Activated CD4-positive, alpha-beta T cell treated with anti-CD3 and anti-CD28 coated beads for 48 hours (primary cell): ENCODE measurements around the gene KRT74.

Experiments used
- DNase-seq: peaks from one replicate; pipeline ENCODE4 v3.0.0-alpha.2; 2020

The KRT74 gene

DNA sequence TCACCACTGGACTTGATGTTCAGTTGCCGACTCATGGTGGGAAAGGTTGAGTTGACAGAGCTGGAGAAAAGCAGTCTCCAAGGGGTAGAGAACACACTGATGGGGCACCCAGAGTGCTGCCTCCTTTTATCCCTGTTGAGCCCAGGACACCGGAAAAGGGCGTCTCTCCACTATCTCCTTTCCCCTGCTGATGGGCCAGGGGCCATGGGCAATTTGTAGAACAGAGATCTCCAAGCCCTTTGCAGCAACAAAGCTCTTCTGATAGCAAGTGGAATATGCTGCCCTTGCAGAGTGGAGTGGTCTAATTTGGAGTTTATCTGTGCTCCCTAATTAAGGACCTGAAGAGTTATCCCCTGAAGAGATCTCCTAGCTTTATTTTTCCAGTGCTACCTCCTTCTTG is at the start of gene KRT74:
KRT74 (minus strand) TSS at position 101 of the 400 bp plus-strand sequence; CDS start at position 35, 66 bp downstream.
- DNase-seq, result no peak

DNA sequence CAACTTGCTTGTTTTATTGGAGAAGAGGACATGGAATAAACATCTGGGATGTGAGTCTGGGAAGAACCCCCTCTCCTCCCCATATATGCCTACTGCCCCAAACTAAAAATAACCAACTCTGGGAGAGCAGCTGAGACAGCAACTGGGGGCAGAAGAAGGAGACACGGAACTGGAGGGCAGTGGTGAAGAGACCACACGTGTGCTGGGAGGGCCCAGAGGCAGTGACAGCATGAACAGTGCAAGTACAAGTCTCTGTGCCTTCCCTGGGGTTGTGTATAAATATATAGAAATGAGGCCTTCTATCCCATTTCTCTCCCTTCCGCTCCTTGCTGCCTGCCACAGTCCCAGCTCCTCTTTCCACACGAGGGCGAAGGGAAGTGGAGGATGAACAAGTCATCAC is 48.7 kb upstream of the KRT74 start:
- no peak for DNase-seq

DNA sequence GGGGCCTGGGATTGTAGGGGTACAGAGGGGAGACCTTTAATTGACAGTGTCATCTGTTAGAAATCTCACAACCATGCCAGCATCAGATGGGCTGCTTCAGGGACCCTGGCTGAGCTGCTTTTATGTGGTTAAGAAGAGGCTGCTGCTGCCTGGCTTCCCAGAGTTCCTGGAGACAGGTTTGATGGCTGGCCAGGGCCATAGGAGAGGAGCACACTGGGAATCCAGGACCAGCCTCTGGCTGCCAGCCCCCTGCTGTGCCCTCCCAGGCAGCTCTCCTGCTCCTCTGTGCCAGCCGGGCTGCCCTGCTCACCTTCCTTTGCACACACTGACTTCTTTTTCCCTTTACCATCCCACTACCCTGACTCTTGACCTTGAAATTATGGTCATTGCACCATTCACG is 45.2 kb upstream of the KRT74 start:
- no peak for DNase-seq

DNA sequence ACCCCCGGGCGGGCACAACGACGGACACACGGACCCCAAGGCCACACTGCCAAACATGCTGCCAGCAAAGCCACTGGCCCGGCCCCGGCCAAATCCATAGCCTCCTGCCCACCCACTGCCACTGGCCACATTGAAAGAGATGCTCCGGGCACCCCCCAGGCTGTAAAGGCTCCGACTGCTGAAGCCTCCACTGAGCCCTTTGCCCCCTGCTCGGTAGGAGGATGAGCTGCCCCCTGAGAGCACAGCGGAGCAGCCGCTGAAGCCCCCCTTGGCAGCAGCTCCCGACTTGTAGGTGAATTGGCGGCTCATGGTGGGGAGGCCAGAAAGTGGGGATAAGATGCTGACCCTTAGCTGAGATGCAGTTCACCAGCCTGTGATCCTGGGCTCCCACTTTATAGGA is 44.6 kb upstream of the KRT74 start, which contains the start of gene KRT73:
KRT73 (minus strand) TSS at position 344 of the 400 bp plus-strand sequence; CDS start at position 309, 35 bp downstream.
- no peak for DNase-seq

DNA sequence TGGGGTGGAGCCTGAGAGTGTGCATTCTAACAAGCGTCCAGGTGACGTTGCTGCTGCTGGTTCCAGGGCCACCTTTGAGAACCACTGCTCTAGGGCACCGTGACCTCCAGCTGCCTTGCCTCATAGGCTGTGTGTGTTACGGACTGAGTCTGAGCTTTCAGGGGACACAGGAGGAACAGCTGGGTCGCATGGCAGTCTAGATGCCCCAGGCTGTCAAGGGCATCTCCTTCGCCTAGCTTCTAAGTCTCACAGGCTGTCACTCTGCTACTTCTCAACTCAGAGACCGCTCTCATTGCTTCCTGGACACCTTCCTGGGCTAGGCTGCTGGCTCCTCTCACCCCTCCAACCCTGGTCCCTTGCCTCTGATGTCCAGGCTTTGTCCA is 43.8 kb upstream of the KRT74 start:
- DNase-seq, result no peak

DNA sequence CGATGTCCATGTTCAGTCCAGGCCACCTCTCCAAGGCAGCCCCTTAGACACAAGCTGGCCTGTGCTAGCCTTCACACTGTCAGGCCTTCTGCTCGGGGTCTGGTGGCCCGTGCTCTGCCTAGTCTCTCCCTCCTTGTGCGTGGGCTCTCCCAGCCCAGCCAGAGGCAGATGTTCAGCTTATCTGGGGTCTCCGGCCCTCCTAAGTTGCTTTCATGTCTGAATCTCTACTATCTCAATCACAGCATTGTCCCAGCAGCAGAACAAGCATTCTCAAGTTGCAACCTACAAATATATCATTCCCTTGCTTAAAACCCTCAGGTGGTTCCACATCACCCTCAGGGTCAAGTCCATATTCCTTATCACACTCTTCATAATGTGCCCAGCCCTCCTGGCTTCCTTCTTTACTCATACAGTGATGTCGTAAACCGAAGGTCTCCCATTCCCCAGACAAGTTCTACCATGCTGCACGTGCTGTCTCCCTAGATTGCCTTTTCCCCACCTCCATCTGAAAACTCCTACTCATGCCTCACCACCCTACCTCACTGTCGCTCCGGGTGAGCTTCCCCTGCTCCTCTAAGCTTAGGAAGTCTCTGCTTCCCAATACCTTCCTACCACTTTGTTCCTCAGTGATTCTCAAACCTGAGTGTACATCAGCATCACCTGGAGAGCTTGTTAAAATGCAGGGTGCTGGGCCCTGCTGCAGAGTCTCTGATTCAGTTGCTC is 43.2 kb upstream of the KRT74 start:
- DNase-seq, result no peak

DNA sequence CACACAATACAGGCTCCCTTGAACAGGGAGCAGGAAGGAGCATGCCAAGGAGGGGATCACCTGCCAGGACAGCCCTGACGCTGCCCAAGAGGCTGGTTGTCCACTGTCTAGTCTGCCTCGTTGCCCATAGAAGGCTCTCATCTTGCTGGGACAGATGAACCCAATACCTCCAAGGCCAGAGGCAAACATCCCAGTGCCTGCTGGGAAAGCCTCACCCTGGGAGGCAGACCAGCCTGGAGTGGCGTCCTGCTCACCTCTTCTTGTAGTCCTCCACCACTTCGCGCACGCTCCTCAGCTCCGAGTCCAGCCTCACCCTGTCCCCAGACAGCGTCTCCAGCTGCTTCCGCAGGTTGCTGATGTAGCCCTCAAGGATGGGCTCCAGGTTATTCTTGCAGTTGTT is 42.3 kb upstream of the KRT74 start:
- no peak for DNase-seq

DNA sequence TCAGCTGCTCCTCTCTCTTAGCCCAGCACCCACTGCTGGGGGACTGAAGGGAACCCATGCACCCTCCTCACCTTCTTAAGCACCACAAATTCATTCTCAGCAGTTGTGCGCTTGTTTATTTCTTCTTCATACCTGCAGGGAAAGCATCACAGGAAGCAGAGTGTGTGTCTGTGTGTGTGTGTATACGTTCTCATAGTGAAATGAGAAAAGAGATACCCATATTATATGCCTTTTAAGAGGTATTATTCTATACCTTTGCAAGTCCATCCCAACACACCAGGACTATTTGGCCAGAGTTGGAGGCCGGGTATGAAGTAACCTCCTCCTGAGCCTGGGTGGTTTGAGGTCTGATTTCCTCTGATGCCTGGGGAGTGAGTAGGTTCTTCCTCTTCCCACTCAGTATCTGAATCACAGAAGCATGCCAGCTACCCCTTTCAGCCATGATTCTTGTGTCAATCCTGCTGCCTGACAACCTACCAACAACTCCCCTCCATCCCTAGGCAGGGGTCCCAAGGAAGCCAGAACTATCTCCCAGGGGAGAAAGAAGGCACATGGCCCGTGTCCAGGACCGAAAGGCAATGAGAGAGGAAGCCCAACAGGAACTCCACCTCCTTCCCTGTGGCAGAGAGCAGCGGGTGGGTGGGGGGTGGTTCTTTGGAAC is 41.7 kb upstream of the KRT74 start:
- peak; percentile 49 for DNase-seq

DNA sequence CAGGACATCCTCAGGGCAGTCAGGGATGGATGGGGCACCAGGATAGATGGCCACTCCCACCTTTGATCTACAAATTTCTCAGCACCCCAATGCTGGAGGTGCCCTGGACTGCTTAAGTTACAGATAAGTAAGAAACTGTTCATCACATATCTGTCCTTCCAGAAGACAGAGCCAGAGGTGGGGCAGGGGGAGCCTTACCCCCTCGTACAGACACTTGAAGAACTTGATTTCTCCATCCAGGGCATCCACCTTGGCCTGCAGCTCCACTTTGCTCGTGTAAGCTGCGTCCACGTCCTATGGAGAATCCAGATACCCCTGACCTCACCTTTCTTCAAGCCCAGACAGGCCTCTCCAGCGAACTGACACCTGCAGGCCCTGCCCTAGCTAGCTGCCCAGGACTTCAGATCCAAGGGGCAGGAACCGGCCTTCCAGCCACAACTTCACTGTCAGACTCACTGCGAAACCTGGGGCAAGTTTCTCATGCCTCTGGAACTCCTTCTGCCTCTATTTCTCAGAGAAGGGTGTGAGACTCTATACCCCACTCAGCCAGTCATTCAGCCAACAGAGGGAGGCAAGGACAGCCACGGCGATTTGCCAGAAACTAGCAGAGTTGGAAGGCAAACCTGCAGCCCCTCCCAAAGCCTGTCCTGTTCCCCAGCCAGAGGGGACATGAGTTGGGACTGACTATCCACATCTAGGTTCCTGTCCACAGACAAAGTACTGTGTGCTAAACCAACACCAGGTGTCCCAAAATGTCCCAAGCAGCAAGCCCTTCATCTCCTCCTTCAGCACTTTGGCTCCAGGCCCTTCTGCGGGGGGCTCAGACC is 41.0 kb upstream of the KRT74 start:
- DNase-seq, result no peak

DNA sequence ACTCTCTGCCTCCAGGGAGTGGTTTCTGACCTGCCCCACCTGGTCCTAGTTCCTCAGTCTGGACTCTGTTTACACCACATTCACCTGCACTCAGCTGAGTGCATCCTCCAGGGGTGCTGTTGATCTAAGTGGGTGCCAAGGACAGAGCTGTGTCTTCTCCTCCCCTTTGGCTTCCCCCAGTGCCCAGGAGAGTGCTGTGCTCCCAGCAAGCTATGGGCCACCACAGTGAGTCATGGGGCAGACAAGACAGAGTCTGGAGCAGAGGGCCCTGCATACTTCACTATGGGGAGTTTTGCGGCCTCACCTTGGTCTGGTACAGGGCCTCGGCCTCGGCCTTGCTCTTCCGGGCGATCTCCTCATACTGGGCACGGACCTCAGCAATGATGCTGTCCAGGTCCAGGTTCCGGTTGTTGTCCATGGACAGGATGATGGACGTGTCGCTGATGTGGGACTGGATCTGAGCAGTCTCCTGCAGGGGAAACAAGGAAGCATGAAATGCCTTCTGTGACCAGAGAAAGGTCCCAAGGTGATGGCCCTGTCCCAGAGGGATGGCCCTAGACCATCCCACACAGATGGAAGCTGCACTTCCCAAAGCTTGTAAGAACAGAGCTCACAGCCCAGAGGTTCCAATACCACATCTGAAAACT is 39.9 kb upstream of the KRT74 start:
- DNase-seq, result no peak

DNA sequence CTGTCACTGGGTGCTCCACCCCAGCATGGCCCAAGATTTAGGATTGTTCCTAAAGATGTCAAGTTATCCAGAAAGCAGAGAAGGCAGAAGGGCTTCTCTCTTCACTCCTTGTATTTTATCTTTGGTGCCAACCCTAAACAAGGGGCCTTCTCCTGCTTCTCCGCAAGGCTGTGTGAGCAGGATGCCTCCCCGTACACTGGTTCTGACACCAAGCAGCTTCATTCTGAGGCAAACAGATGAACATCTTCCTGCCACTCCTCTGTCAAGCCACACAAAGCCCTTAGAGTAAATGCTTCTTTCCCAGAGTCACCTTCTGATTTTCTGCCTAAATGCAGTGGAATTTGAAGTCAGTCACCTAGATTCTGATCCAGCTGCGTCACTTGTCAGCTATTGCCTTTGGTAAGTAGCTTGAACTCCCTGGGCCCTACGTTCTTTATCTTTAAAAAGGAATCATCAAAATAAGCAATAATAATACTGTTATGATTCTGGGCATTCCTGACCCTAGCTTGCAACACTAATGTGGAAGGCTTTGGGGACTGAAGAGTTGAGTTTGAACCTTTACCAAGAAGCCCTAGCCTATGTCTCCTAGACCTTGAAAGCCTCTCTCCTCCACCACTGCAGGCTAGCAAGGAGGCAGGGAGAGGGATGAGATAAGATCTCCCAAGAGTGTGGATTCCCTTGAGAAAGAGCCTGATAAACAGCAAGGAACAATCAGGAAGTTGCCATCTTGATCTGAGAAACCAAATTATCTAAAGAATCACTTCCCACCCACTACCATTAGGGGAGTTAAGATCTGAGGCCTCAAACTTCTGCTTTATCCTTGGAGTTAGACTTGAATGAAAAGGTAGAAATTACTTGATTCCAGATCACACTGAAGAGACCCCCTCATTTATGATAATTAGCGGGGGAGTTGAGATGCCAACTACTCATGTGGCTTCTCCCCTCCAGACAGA is 39.1 kb upstream of the KRT74 start:
- DNase-seq, result no peak

DNA sequence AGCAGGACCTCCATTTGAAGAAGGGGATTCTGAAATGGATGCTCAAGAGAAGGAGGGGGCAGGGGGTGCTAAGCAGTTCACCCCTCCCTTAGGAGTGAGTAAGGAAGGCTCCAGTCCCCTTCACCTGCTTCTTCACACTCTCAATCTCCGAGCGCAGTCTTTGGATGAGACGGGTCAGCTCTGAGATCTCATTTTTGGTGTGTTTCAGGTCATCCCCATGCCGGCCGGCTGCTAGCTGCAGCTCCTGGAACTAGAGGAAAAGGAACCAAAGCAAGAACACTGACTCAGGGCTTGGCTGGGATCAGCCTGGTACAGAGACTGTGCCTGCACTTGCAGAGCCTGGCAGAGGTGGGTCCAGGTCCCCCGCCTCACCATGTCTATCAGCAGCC is 37.4 kb upstream of the KRT74 start:
- DNase-seq, result no peak

DNA sequence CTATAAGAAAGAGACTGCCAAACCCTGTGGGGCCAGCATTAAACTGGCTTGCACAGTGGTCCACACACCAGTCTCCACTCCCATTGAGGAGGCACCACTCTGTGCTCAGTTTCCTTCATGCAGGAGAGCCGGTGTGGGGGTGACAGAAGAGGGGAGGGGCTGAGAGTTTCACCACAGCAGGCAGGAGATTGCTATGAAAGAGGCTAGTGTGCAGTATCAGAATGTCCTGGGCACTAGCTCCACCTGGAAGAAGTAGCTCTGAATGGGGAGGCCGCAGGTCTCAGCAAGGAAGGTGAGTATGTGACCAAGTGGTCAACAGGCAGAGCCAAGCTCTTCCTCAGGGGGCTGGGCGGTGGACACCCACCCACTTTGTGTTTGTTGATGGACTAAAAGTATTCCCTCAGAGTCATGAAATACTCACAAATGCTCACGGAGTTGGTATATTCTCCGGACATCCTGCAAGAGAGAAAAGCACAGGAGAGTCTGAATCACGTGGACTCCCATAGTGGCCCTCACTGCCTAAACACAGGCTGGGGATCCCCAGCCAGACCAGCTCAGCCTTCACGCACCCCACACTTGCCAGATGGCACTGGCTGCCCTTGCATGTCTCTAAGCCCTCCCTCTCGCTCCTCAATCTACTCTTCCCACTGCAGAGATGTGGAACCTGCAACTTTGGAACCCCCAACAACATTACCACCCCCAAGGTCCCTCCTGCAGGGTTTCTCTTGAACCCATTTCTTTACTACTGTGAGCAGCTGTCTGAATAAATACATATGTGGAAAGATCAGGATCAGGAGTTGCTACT is 35.4 kb upstream of the KRT74 start:
- no peak for DNase-seq

DNA sequence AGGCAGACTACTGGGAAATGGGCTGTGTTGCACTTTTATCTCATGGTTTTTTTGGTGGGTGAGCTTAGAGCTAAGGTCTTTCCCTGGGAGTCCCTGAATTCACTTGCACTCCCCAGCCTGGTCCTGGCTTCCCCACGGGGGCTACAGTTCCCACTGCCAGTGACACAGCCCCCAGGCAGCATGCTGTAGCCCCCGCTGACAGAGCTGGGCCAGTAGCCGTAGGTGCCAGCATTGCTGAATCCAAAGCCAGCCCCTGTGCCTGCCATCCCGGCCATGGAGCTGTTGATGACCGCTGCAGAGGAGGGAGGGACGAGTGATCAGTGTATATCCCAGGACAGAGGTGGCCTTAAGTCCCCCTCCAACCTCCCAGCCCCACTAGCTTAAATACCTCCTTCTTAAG is 34.5 kb upstream of the KRT74 start:
- no peak for DNase-seq

DNA sequence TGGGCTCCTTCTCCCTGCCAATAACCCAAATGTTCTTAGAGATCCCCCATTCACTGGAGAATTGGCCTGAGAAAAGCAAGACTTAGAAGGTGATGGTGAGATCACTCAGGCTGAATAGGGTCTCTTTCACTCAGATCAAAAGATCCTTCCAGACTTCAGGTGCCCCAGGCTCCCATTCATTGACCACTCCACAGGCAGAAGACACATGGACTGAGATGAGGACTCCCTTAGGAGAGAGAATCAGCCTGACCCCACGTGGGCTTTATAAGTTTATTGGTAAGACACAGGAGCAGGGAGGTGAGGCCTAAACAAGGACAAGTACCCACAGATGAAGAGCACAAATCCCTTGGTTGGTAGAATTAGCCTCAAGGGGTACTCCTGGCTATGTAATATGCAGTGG is 33.7 kb upstream of the KRT74 start:
- no peak for DNase-seq

DNA sequence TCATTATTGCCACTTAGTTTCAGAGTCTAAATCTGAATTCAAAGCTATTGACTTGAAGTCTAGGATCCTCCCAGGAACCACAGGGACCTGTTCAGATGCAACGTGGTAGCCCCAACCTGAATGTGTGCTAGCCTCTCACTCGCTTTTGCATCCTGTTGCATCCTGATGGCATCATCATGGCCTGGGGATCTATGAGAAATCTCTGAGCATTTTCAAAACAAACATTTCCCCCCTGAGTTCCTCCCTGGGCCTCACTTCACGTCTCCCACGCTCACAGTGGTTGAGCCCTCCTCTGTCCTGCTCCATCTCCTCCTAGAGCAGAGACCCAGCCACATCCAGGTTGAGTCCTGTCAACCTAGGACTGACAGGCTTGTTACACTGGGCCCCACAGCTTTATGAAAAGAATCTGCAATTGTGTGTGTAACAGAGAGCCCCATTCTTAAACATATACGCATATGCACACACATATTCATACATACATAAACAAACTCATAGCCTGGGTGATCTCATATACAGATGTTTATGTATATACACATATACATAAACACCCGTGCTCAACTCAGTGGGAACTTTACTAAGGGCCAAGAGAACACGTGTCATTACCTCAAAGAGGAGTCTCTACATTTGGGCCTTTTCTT is 33.1 kb upstream of the KRT74 start:
- DNase-seq, result no peak

DNA sequence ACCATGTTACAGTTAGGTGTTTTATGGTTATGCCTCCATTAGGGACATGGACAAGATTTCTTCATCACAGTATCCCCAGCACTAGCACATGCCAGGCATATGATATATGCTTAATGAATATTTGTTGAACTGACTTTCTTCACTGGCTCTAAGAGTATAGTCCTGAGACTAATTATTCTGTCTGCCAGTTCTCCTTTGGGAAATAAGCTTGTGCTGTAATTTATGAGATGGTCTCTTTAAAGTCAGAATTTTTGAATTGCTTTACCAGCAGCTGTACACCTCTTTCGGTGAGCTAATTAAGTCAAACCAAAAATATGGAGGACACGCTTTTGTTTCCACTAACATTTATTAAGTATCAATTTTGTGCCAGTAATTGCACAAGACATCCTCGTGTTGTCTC is 32.5 kb upstream of the KRT74 start:
- DNase-seq, result no peak

DNA sequence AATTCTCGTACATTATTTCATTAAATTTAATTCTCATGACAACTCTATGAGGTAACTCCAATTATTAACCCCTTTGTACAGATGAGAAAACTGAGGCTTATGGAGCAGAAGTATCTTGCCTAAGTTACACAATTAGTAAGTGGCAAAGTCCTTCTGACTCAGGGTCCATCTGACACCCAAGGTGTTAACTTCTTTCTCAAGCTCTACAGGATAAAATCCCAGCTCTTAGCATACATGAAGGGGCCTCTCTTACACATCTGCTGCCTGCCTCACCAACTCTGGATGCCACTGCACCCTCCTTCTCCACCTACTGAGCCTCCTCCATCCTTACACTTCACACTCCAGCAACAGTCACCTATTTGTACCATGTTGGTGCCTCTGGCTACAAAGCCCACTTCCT is 31.9 kb upstream of the KRT74 start:
- DNase-seq, result no peak

DNA sequence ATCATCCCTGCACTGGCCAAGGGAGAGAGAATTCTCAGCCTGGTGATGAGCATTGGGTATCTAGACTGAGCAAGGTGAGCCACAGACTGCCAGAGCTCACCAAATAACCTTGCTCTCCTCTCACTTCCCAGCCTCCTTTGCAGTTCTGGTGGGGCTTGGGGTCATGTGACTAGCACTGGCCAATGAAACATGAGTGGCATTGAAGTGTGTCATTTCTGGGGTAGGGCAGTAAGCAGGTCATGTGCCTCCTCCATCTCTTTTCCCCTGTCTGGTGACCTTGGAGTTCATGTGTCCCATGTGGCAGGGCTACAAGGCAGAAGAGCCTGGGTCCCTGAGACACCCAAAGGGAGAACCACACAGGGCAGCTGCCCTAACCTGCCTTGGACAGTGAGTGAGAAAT is 31.2 kb upstream of the KRT74 start:
- DNase-seq, result peak; percentile 35

DNA sequence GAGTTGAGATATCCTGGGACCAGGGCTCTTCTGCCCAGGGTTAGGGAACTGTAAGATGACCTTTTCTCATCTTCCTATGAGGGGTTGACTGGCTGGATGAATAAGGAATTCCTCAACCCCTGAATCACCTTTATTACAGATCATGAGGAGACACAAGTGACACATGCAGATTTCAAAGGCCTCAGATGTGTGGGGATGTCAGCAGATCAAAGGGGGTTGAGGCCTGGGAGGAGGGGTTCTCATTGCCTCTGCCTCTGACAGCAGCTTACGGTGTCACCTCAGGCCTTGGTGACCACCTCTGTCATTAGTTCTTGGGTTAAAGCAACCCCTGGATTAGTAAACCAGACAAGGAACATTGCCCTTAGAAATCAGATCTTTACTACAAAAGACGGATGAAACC is 29.7 kb upstream of the KRT74 start:
- DNase-seq, result no peak

DNA sequence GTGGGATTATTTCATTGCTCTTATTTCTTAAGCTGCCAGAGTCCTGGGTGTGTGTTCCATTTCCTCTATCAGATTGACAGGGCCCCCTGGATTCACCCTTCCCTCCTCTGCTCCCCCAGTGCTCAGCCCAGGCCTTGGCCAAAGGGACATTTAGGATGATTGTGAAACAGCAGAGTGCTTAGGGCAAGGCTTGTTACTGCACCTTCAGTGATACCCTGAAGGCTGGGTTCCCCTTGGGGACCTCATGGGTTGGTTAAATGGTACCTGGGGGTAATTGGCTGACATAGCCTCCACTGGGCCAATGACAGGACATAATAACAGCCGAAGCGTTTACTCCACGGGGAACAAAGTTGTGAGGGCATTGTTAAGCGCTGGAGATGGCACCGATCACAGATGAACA is 28.9 kb upstream of the KRT74 start:
- no peak for DNase-seq
